Astrocyte (in vitro differentiated cells and primary cell): ENCODE data around the gene RRBP1. TPM values are rescaled to one million over a fixed set of nuclear protein-coding genes. Genes with fewer than 3 reads are reported as not detected.

ENCODE experiments used
- DNase-seq: peaks from one replicate; pipeline ENCODE4 v3.0.0-alpha.2; 2010; ENCODE audit warnings: low read depth
- FAIRE-seq: peaks from 2 replicates; lab custom pipeline; 2011; peaks lifted over from hg19 to GRCh38; lab: Jason Lieb, UNC
- H2AFZ ChIP-seq: 2 replicates; pipeline ENCODE4 v1.6.0; 2012; ENCODE audit warnings: low read depth, low read length, inconsistent platforms
- H3K27ac ChIP-seq: 2 replicates; pipeline ENCODE4 v1.5.1; 2011; ENCODE audit warnings: low read depth, low read length, inconsistent platforms
- H3K27me3 ChIP-seq: 2 replicates; pipeline ENCODE4 v1.6.0; 2011; ENCODE audit warnings: low read length, inconsistent platforms; ENCODE audit not compliant: insufficient read depth
- H3K36me3 ChIP-seq: 2 replicates; pipeline ENCODE4 v1.5.1; 2011; ENCODE audit warnings: low read length, inconsistent platforms; ENCODE audit not compliant: insufficient read depth
- H3K4me1 ChIP-seq: 2 replicates; pipeline ENCODE4 v1.5.1; 2011; ENCODE audit warnings: low read length, inconsistent platforms; ENCODE audit not compliant: insufficient read depth
- H3K4me2 ChIP-seq: 2 replicates; pipeline ENCODE4 v1.6.0; 2012; ENCODE audit warnings: low read length, inconsistent platforms
- H3K4me3 ChIP-seq: 2 replicates; pipeline ENCODE4 v1.5.1; 2011; ENCODE audit warnings: low read depth, mild to moderate bottlenecking, low read length, inconsistent platforms; ENCODE audit not compliant: insufficient read depth
- H3K79me2 ChIP-seq: 2 replicates; pipeline ENCODE4 v1.6.0; 2012; ENCODE audit warnings: mild to moderate bottlenecking, low read length, inconsistent platforms; ENCODE audit not compliant: insufficient read depth
- H3K9ac ChIP-seq: 2 replicates; pipeline ENCODE4 v1.6.0; 2012; ENCODE audit warnings: mild to moderate bottlenecking, low read length, inconsistent platforms
- H3K9me3 ChIP-seq: 2 replicates; pipeline ENCODE4 v1.5.1; 2012; ENCODE audit warnings: low read depth, mild to moderate bottlenecking, low read length, inconsistent platforms; ENCODE audit not compliant: insufficient read depth
- H4K20me1 ChIP-seq: 2 replicates; pipeline ENCODE4 v1.6.0; 2012; ENCODE audit warnings: low read length, inconsistent platforms; ENCODE audit not compliant: insufficient read depth
- H3K27ac Mint-ChIP-seq: one replicate; pipeline ENCODE4 v1.8.0; 2021; ENCODE audit warnings: mild to moderate bottlenecking, mixed read lengths; ENCODE audit not compliant: unreplicated experiment
- H3K27me3 Mint-ChIP-seq: one replicate; pipeline ENCODE4 v1.8.0; 2021; ENCODE audit warnings: low read depth, mixed read lengths; ENCODE audit not compliant: unreplicated experiment
- H3K36me3 Mint-ChIP-seq: one replicate; pipeline ENCODE4 v1.8.0; 2021; ENCODE audit warnings: low read depth, mixed read lengths; ENCODE audit not compliant: unreplicated experiment
- H3K4me1 Mint-ChIP-seq: one replicate; pipeline ENCODE4 v1.8.0; 2021; ENCODE audit warnings: low read depth, mixed read lengths; ENCODE audit not compliant: unreplicated experiment
- H3K4me3 Mint-ChIP-seq: one replicate; pipeline ENCODE4 v1.8.0; 2021; ENCODE audit warnings: mild to moderate bottlenecking, moderate library complexity, mixed read lengths; ENCODE audit not compliant: unreplicated experiment
- H3K9me3 Mint-ChIP-seq: one replicate; pipeline ENCODE4 v1.8.0; 2021; ENCODE audit warnings: mild to moderate bottlenecking, mixed read lengths; ENCODE audit not compliant: unreplicated experiment
- CTCF ChIP-seq: IDR thresholded peaks from 2 replicates; pipeline ENCODE4 v1.5.1; 2011; ENCODE audit warnings: low read depth, mild to moderate bottlenecking, inconsistent platforms, low read length, moderate library complexity; ENCODE audit not compliant: insufficient read depth
- EZH2 ChIP-seq: IDR thresholded peaks from 2 replicates; pipeline ENCODE4 v1.6.1; 2012; ENCODE audit warnings: mild to moderate bottlenecking, low read length, inconsistent platforms; ENCODE audit not compliant: insufficient read depth
- total RNA-seq: library from RNA; stranded (reverse); gene quantifications from 2 replicates; pipeline ENCODE4 v1.2.1, GENCODE V29; 2021

The RRBP1 gene
- total RNA-seq, 1 donor from 2014 or later: 347 TPM

DNA sequence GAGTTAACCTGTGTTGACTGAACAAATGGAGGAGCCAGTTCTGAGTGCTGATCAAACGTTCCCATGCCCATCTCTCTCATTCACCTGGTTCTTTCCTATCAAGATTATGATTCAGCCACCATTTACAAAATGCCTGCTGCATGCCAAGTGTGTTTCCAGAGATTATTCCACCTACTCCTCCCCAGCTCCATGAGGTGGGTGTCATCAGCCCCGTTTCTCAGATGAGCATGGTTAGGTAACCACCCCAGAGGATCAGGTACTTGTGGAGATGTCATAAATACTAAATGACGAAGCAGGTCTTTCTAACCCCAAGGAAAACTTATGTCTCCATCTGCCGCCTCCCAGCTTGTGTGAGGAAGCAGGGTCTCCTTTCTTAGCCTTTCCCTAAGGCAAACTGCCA lies 19.8 kb upstream of the RRBP1 start:
- Mint-ChIP-seq H3K4me1 (no peaks in the 10 kb centered on the region), H3K4me3 (no peak overlapping the region), H3K36me3 (no peaks in the 10 kb centered on the region), H3K27ac (no peak overlapping the region), H3K27me3 (peaks cover 18% of the 10 kb centered on the region), H3K9me3 (peaks cover 4% of the 10 kb centered on the region)
- Histone ChIP-seq H4K20me1 (no peaks in the 10 kb centered on the region), H2AFZ (no peak overlapping the region), H3K4me2 (no peak overlapping the region), H3K36me3 (no peaks in the 10 kb centered on the region), H3K79me2 (no peaks in the 10 kb centered on the region), H3K4me3 (no peak overlapping the region), H3K4me1 (no peaks in the 10 kb centered on the region), H3K27me3 (no peaks in the 10 kb centered on the region), H3K9ac (no peak overlapping the region), H3K27ac (no peak overlapping the region), H3K9me3 (no peaks in the 10 kb centered on the region)
- no peak for FAIRE-seq
- DNase-seq: no peak
- TF ChIP-seq EZH2 (no peak), CTCF (no peak)

- H3K27me3 Mint-ChIP-seq: peaks cover 17% of the 10 kb centered on the region
- H3K4me1 Mint-ChIP-seq: no peaks in the 10 kb centered on the region
- Histone ChIP-seq H3K27me3 (no peaks in the 10 kb centered on the region), H3K9me3 (no peaks in the 10 kb centered on the region), H3K9ac (no peak overlapping the region), H3K79me2 (no peaks in the 10 kb centered on the region), H3K4me3 (no peak overlapping the region), H4K20me1 (no peaks in the 10 kb centered on the region), H2AFZ (no peak overlapping the region), H3K4me1 (no peaks in the 10 kb centered on the region), H3K4me2 (no peak overlapping the region), H3K36me3 (no peaks in the 10 kb centered on the region), H3K27ac (no peak overlapping the region)
- no peak for DNase-seq
- TF ChIP-seq EZH2 (no peak), CTCF (no peak)
- no peak overlapping the region for H3K4me3 Mint-ChIP-seq
- no peak for FAIRE-seq
- H3K27ac Mint-ChIP-seq: no peak overlapping the region
- no peaks in the 10 kb centered on the region for H3K36me3 Mint-ChIP-seq
- H3K9me3 Mint-ChIP-seq: peaks cover 6% of the 10 kb centered on the region
These were observed 18.6 kb upstream of the RRBP1 start for GRCh38 chr20:17700637-17701036.

DNA sequence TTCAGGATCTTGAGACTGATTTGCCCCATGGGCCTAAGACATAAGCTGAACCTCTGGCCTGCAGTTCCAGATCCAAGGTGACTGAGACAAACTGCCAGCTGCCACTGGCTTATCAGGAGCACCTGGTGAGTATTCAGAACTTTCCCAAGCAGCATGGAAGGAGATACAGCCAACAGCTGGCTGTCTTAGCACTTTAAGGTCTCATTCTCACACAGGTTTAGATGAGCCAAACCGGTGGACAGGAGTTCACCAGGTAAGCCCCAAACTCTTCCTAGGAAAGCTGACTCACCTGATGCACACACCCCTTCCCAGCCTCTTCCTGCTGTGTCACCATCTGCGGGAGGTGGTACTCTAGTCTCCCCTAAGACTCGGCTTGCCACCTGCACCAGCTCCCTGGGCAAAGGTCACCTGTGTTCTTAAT lies 17.9 kb upstream of the RRBP1 start, which contains the start of gene BANF2:
Gene BANF2, plus strand, starts transcription at position 36 of the 421 bp plus-strand sequence. CDS start 25,060 bp downstream, outside the sequence.
- Mint-ChIP-seq H3K4me1 (no peaks in the 10 kb centered on the region), H3K27ac (no peak within 1 kb of the TSS), H3K27me3 (peaks cover 17% of the 10 kb centered on the region), H3K9me3 (peaks cover 7% of the 10 kb centered on the region), H3K4me3 (no peak within 1 kb of the TSS), H3K36me3 (no peaks in the 10 kb centered on the region)
- no peaks in the 10 kb centered on the region for H4K20me1 ChIP-seq
- H3K36me3 ChIP-seq: no peaks in the 10 kb centered on the region
- no peaks in the 10 kb centered on the region for H3K9me3 ChIP-seq
- no peaks in the 10 kb centered on the region for H3K4me1 ChIP-seq
- H2AFZ ChIP-seq: no peak within 1 kb of the TSS
- H3K79me2 ChIP-seq: no peaks in the 10 kb centered on the region
- DNase-seq (no peak), FAIRE-seq (no peak)
- H3K4me2 ChIP-seq: no peak within 1 kb of the TSS
- TF ChIP-seq EZH2: no peak
- TF ChIP-seq CTCF: no peak
- H3K4me3 ChIP-seq: no peak within 1 kb of the TSS
- H3K27me3 ChIP-seq: no peaks in the 10 kb centered on the region
- H3K9ac ChIP-seq: no peak within 1 kb of the TSS
- H3K27ac ChIP-seq: no peak within 1 kb of the TSS
